H1 (cell line): Measurements from ENCODE around the gene CMTM3. TPM values are rescaled to one million over a fixed set of nuclear protein-coding genes. Genes with fewer than 3 reads are reported as not detected.

Experiments
- CTCF ChIA-PET: fragments of 300-600 bp; sonication (Branson Sonifier 250); formaldehyde crosslinking; loops from one replicate; lab custom pipeline; 2021; ENCODE audit not compliant: partially characterized antibody; lab: Charles Lee
- POLR2A ChIA-PET: fragments of 300-600 bp; sonication (Branson Sonifier 250); formaldehyde crosslinking; loops from one replicate; lab custom pipeline; 2021; ENCODE audit warnings: inconsistent platforms; ENCODE audit not compliant: partially characterized antibody; lab: Charles Lee
- DNase-seq, 2 experiments: peaks; one replicate each; pipeline versions ENCODE4 v3.0.0 to v3.0.0-alpha.2; 2010 to 2022; ENCODE audit warnings: low spot score in 2 of 2, low read depth in 1 of 2, mixed read lengths in 1 of 2
- FAIRE-seq: peaks from 2 replicates; lab custom pipeline; 2011; peaks lifted over from hg19 to GRCh38; lab: Jason Lieb, UNC
- H2AFZ ChIP-seq: 2 replicates; pipeline ENCODE4 v1.8.1; 2012; ENCODE audit warnings: low read length, inconsistent platforms
- H2AK5ac ChIP-seq: 2 replicates; pipeline ENCODE4 v1.6.1; 2013; ENCODE audit warnings: low read depth, low read length
- H2BK120ac ChIP-seq: replicated peaks from 2 replicates; pipeline ENCODE3; 2013; ENCODE audit warnings: low read depth, low read length, inconsistent platforms
- H2BK12ac ChIP-seq: 2 replicates; pipeline ENCODE4 v1.6.1; 2013; ENCODE audit warnings: low read depth, low read length
- H2BK15ac ChIP-seq: 2 replicates; pipeline ENCODE4 v1.6.1; 2013; ENCODE audit warnings: low read length
- H2BK20ac ChIP-seq: 2 replicates; pipeline ENCODE4 v1.6.1; 2013; ENCODE audit warnings: low read length
- H2BK5ac ChIP-seq: 2 replicates; pipeline ENCODE4 v1.6.1; 2013; ENCODE audit warnings: low read depth, low read length
- H3K14ac ChIP-seq: 2 replicates; pipeline ENCODE4 v1.6.1; 2013; ENCODE audit warnings: inconsistent platforms; ENCODE audit not compliant: insufficient read length
- H3K18ac ChIP-seq: 2 replicates; pipeline ENCODE4 v1.6.1; 2013; ENCODE audit warnings: low read length; ENCODE audit errors: extremely low read depth
- H3K23ac ChIP-seq: 2 replicates; pipeline ENCODE4 v1.6.1; 2013; ENCODE audit warnings: inconsistent platforms; ENCODE audit not compliant: insufficient read length
- H3K23me2 ChIP-seq: 2 replicates; pipeline ENCODE4 v1.6.1; 2013; ENCODE audit warnings: low read depth, low read length
- H3K27ac ChIP-seq: 2 replicates; pipeline ENCODE4 v1.6.1; 2011; ENCODE audit warnings: low read depth, low read length, inconsistent platforms
- H3K27me3 ChIP-seq, 4 experiments: replicated peaks in 1 of 4; 1 replicate in 1 of 4; 2 replicates in 3 of 4; pipeline versions ENCODE4 v1.6.1 to v1.8.1; 2011 to 2013; ENCODE audit warnings: low read length in 3 of 4, mild to moderate bottlenecking in 3 of 4, inconsistent platforms in 2 of 4, mixed read lengths in 2 of 4, moderate library complexity in 1 of 4; ENCODE audit not compliant: control insufficient read depth in 3 of 4, insufficient read depth in 3 of 4; ENCODE audit errors: extremely low read depth in 1 of 4
- H3K36me3 ChIP-seq, 4 experiments: 2 replicates each; pipeline versions ENCODE4 v1.6.1 to v1.8.1; 2011 to 2013; ENCODE audit warnings: mild to moderate bottlenecking in 4 of 4, low read length in 3 of 4, moderate library complexity in 2 of 4, control low read depth in 1 of 4, inconsistent platforms in 1 of 4; ENCODE audit not compliant: insufficient read depth in 4 of 4, control insufficient read depth in 2 of 4
- H3K4ac ChIP-seq: replicated peaks from 2 replicates; pipeline ENCODE3; 2013; ENCODE audit warnings: low read length, low read depth, mixed read lengths, inconsistent platforms; ENCODE audit not compliant: insufficient read length
- H3K4me1 ChIP-seq, 4 experiments: replicated peaks in 1 of 4; 1 replicate in 1 of 4; 2 replicates in 3 of 4; pipeline versions ENCODE4 v1.6.1 to v1.8.1; 2011 to 2013; ENCODE audit warnings: low read length in 3 of 4, inconsistent platforms in 2 of 4, mixed read lengths in 1 of 4; ENCODE audit not compliant: insufficient read depth in 4 of 4, control insufficient read depth in 3 of 4
- H3K4me2 ChIP-seq, 2 experiments: 2 replicates each; pipeline versions ENCODE4 v1.6.1 to v1.8.1; 2011 to 2013; ENCODE audit warnings: low read depth in 2 of 2, low read length in 2 of 2, control low read depth in 1 of 2, inconsistent platforms in 1 of 2, mild to moderate bottlenecking in 1 of 2; ENCODE audit not compliant: insufficient read depth in 1 of 2
- H3K4me3 ChIP-seq, 4 experiments: fragments of 200-600, 300-600 bp in 1 of 4; sonication (generic), shearing (Covaris generic), sonication (Bioruptor Twin) in 1 of 4; 2 replicates each; pipeline versions ENCODE4 v1.5.1 to v1.8.1; 2011 to 2016; ENCODE audit warnings: low read length in 4 of 4, low read depth in 3 of 4, control low read depth in 2 of 4, inconsistent platforms in 2 of 4, mild to moderate bottlenecking in 2 of 4, mixed read lengths in 1 of 4, moderate library complexity in 1 of 4; ENCODE audit not compliant: insufficient read depth in 2 of 4; ENCODE audit errors: extremely low read depth in 1 of 4
- H3K56ac ChIP-seq: replicated peaks from 2 replicates; pipeline ENCODE3; 2013; ENCODE audit warnings: low read depth, mild to moderate bottlenecking, mixed read lengths, low read length, inconsistent platforms; ENCODE audit not compliant: insufficient read length
- H3K79me1 ChIP-seq: 2 replicates; pipeline ENCODE4 v1.6.1; 2013; ENCODE audit warnings: low read depth, low read length, control low read depth
- H3K79me2 ChIP-seq, 2 experiments: 2 replicates each; pipeline versions ENCODE4 v1.6.1 to v1.8.1; 2012 to 2013; ENCODE audit warnings: low read length in 2 of 2, mild to moderate bottlenecking in 2 of 2, inconsistent platforms in 1 of 2; ENCODE audit not compliant: insufficient read depth in 2 of 2, control insufficient read depth in 1 of 2
- H3K9ac ChIP-seq, 4 experiments: replicated peaks in 1 of 4; 1 replicate in 1 of 4; 2 replicates in 3 of 4; pipeline versions ENCODE4 v1.6.1 to v1.8.1; 2011 to 2013; ENCODE audit warnings: low read depth in 3 of 4, low read length in 3 of 4, control low read depth in 2 of 4, mild to moderate bottlenecking in 2 of 4, moderate library complexity in 2 of 4, inconsistent platforms in 1 of 4; ENCODE audit errors: extremely low read depth in 1 of 4
- H3K9me3 ChIP-seq, 2 experiments: 2 replicates each; pipeline versions ENCODE4 v1.6.1 to v1.8.1; 2012 to 2013; ENCODE audit warnings: mild to moderate bottlenecking in 2 of 2, moderate library complexity in 2 of 2, control low read depth in 1 of 2, inconsistent platforms in 1 of 2, low read depth in 1 of 2, low read length in 1 of 2, mixed read lengths in 1 of 2; ENCODE audit not compliant: insufficient read depth in 2 of 2
- H4K20me1 ChIP-seq, 2 experiments: replicated peaks in 1 of 2; 2 replicates each; pipeline versions ENCODE3 to v1.8.1; 2011 to 2013; ENCODE audit warnings: inconsistent platforms in 2 of 2, low read length in 2 of 2, mild to moderate bottlenecking in 1 of 2; ENCODE audit not compliant: insufficient read depth in 2 of 2, control insufficient read depth in 1 of 2
- H4K5ac ChIP-seq: 2 replicates; pipeline ENCODE4 v1.6.1; 2013; ENCODE audit warnings: low read length, low read depth, mixed read lengths, inconsistent platforms; ENCODE audit not compliant: insufficient read length
- H4K8ac ChIP-seq: 2 replicates; pipeline ENCODE4 v1.8.0; 2013; ENCODE audit warnings: mild to moderate bottlenecking, moderate library complexity, low read length, inconsistent platforms; ENCODE audit not compliant: insufficient read depth; ENCODE audit errors: extremely low read depth
- H4K91ac ChIP-seq: replicated peaks from 2 replicates; pipeline ENCODE3; 2013; ENCODE audit warnings: low read length, mixed read lengths, inconsistent platforms; ENCODE audit not compliant: insufficient read length
- ATF2 ChIP-seq: IDR thresholded peaks from 2 replicates; pipeline ENCODE4 v1.6.1; 2012; ENCODE audit warnings: low read length, inconsistent platforms
- HDAC2 ChIP-seq, 2 experiments: fragments of 300-600 bp in 1 of 2; sonication (generic) in 1 of 2; IDR thresholded peaks; 2 replicates each; pipeline ENCODE4 v1.6.1; 2011 to 2012; ENCODE audit warnings: low read depth in 2 of 2, low read length in 2 of 2, mild to moderate bottlenecking in 2 of 2, moderate library complexity in 2 of 2, borderline replicate concordance in 1 of 2, inconsistent platforms in 1 of 2
- RFX5 ChIP-seq: IDR thresholded peaks from 2 replicates; pipeline ENCODE4 v1.6.1; 2011; ENCODE audit warnings: low read depth, low read length, improper control_type of control experiment, borderline replicate concordance
- SIRT6 ChIP-seq: IDR thresholded peaks from one replicate; pipeline ENCODE4 v1.7.1; 2012; ENCODE audit warnings: low read length, inconsistent platforms
- WGBS, 2 experiments: shearing (Covaris generic) in 1 of 2; methylation state at CpG; one replicate each; pipeline versions ENCODE4 v1.1.6 to v1.1.7; 2013 to 2015; ENCODE audit warnings: low lambda C conversion rate in 2 of 2, mixed read lengths in 2 of 2, inconsistent platforms in 1 of 2, low coverage in 1 of 2, missing lambda C conversion rate in 1 of 2; ENCODE audit not compliant: insufficient replicate concordance in 2 of 2, insufficient coverage in 1 of 2, insufficient read length in 1 of 2; ENCODE audit errors: extremely low coverage in 1 of 2, missing lambda C conversion rate in 1 of 2; 5-methylcytosine and 5-hydroxymethylcytosine counted together
- polyA plus RNA-seq, 7 experiments: library from polyadenylated mRNA; depleted of rRNA in 3 of 7; stranded (reverse) in 5 of 7; unstranded in 2 of 7; fragments of >200 nt in 5 of 7; fragments of 200-250 nt in 2 of 7; gene quantifications; 1 replicate in 5 of 7; 2 replicates in 1 of 7; 4 replicates in 1 of 7; pipeline versions ENCODE4 v1.2.1 to v1.2.3, GENCODE V29; 2011 to 2013; ENCODE audit warnings: missing spikeins in 2 of 7, mixed read lengths in 2 of 7
- total RNA-seq: library from RNA; stranded (reverse); fragmentation: NEBNext Ultra II Directional; extraction: Animal tissue kit (Norgen Biotek cat#: 25700); gene quantifications from 2 replicates; pipeline ENCODE4 v1.2.1, GENCODE V29; 2021

CMTM3 gene
- total and polyA plus RNA-seq, 2 of the 8 experiments (the other 6 are each of a cell fraction or from before 2014, with no cell fraction given) = 24.7 to 24.8 TPM

GRCh38 chr16:66614161-66614802, 9.8 kb downstream of the CMTM3 start:
- no peak overlapping the region for H3K23ac ChIP-seq
- no peak overlapping the region for H3K27ac ChIP-seq
- DNase-seq = no peak
- H3K36me3 ChIP-seq = peaks cover 9 to 37% (median 25%) of the 10 kb centered on the region in 4 experiments; a peak in 7 of 8 replicates
- peaks cover 3 to 10% (median 7%) of the 10 kb centered on the region in 4 experiments for H3K4me1 ChIP-seq
- no peak overlapping the region for H2BK20ac ChIP-seq
- H3K18ac ChIP-seq = no peak overlapping the region
- H3K4ac ChIP-seq = no peak overlapping the region
- H2AFZ ChIP-seq = no peak overlapping the region
- peaks cover 6 to 9% of the 10 kb centered on the region in 2 experiments for H4K20me1 ChIP-seq
- no peak overlapping the region for H2BK12ac ChIP-seq
- no peak overlapping the region for H4K8ac ChIP-seq
- 97% methylated on average over 12 of the region's 12 CpGs; no CpG with 5 or more reads in 1 of the 2 experiments for WGBS, 2 experiments
- H3K79me2 ChIP-seq = no peaks in the 10 kb centered on the region
- H2AK5ac ChIP-seq = no peak overlapping the region
- CTCF ChIA-PET = interaction anchor here (2.0 kb wide), 1 partner anchor 10 kb away, joined by 6 read pairs; no protein-coding TSS in a partner anchor
- no peak overlapping the region for H4K91ac ChIP-seq
- H3K56ac ChIP-seq = no peak overlapping the region
- H3K14ac ChIP-seq = no peak overlapping the region
- H3K4me2 ChIP-seq = no peak overlapping the region
- H2BK15ac ChIP-seq = no peak overlapping the region
- H3K23me2 ChIP-seq = no peaks in the 10 kb centered on the region
- no peak overlapping the region for H2BK5ac ChIP-seq
- H3K9ac ChIP-seq = no peak overlapping the region
- no peak for FAIRE-seq
- no peak overlapping the region for H3K4me3 ChIP-seq
- peaks cover 2% of the 10 kb centered on the region; the same call in 1 of the 2 replicates for H3K79me1 ChIP-seq
- peaks cover 0 to 7% of the 10 kb centered on the region in 2 experiments; a peak in 1 of 4 replicates for H3K9me3 ChIP-seq
- POLR2A ChIA-PET = interaction anchor here (0.6 to 1.2 kb wide), 2 partner anchors 60 to 467 kb away, joined by 3 to 5 read pairs; no protein-coding TSS in a partner anchor
- no peak overlapping the region for H2BK120ac ChIP-seq
- H4K5ac ChIP-seq = no peak overlapping the region
- no peaks in the 10 kb centered on the region for H3K27me3 ChIP-seq
- no peak for TF ChIP-seq ATF2
- no peak for TF ChIP-seq SIRT6
- no peak for TF ChIP-seq RFX5
- TF ChIP-seq HDAC2 (IDR thresholded peaks at IDR 0.05; ENCODE audit: borderline replicate concordance in 1 of 2, low read depth in 2 of 2, low read length in 2 of 2) = no peak
